Central memory CD8-positive, alpha-beta T cell (primary cell): Measurements from ENCODE around the gene ZNF341.
A peak's percentile ranks its signal among the peaks of the same experiment; 100 is the strongest.
"Not testable (repeated sequence)": the region's sequence is repeated elsewhere in the genome, so short reads cannot be mapped to it uniquely, and the experiment has no call there.

Experiments
- ATAC-seq: fragments of 150-1000 bp; cut with Tn5 transposase; replicated peaks from 2 replicates; pipeline ENCODE4 v1.10.0; 2022; ENCODE audit warnings: mild to moderate bottlenecking, moderate FRiP score, moderate number of reproducible peaks; ENCODE audit not compliant: poor library complexity, severe bottlenecking; ENCODE audit errors: extremely low read depth
- DNase-seq, 2 donors: peaks; one replicate each; pipeline ENCODE4 v3.0.0; 2021; ENCODE audit warnings: low spot score in 2 of 2
- H3K27ac Mint-ChIP-seq: one replicate; pipeline ENCODE4 v1.8.0; 2022; ENCODE audit warnings: low read depth, mild to moderate bottlenecking, moderate library complexity, mixed read lengths
- H3K27me3 Mint-ChIP-seq: one replicate; pipeline ENCODE4 v1.8.0; 2022; ENCODE audit warnings: mixed read lengths
- H3K36me3 Mint-ChIP-seq: one replicate; pipeline ENCODE4 v1.8.0; 2022; ENCODE audit warnings: mild to moderate bottlenecking, moderate library complexity, mixed read lengths; ENCODE audit not compliant: insufficient read depth
- H3K4me1 Mint-ChIP-seq: one replicate; pipeline ENCODE4 v1.8.0; 2022; ENCODE audit warnings: mixed read lengths
- H3K4me3 Mint-ChIP-seq: one replicate; pipeline ENCODE4 v1.8.0; 2022; ENCODE audit warnings: mild to moderate bottlenecking, moderate library complexity, mixed read lengths
- H3K9me3 Mint-ChIP-seq: one replicate; pipeline ENCODE4 v1.8.0; 2022; ENCODE audit warnings: mixed read lengths

The ZNF341 gene

DNA sequence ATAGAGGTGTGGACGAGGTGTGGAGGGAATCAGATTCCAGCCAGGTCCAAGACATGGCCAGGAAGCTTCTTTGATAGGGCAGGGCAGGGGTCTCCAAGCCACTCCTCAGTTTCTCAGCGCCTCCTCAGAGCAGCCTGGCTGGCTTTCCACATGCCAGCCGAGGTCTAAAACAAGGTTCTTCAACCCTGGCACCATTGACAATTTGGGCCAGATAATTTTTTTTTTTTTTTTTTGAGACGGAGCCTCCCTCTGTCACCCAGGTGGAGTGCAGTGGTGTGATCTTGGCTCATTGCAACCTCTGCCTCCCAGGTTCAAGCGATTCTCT, 58.0 kb downstream of the ZNF341 start:
- no peak overlapping the region for H3K4me3 Mint-ChIP-seq
- peaks cover 26% of the 10 kb centered on the region for H3K4me1 Mint-ChIP-seq
- DNase-seq = no peak
- ATAC-seq = no peak
- peaks cover 2% of the 10 kb centered on the region for H3K36me3 Mint-ChIP-seq
- H3K27ac Mint-ChIP-seq = no peak overlapping the region
- no peaks in the 10 kb centered on the region for H3K27me3 Mint-ChIP-seq
- no peaks in the 10 kb centered on the region for H3K9me3 Mint-ChIP-seq

DNA sequence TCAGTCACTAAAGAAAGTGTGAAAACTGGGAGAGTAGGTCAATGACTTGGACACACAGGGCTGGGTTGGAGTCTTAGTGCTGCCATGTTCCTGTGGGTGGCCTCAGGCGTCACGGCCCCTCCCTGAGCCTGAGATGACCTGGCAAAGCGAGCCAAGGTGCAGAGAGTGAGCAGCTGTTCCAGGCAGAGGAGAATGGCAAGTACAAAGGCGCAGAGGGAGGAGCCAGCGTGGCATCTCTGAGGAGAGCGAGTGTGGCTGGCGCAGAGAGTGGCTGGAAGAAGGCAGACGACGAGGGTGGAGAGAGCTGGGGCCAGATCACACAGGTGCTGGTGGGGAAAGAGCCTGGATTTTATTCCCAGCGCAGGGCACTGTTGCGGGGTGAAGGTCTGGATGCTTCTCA, 58.8 kb downstream of the ZNF341 start:
- no peaks in the 10 kb centered on the region for H3K27me3 Mint-ChIP-seq
- no peaks in the 10 kb centered on the region for H3K9me3 Mint-ChIP-seq
- ATAC-seq (no peak), DNase-seq (no peak)
- H3K36me3 Mint-ChIP-seq = peaks cover 2% of the 10 kb centered on the region
- H3K27ac Mint-ChIP-seq = peak overlapping the region; percentile 54
- peaks cover 22% of the 10 kb centered on the region for H3K4me1 Mint-ChIP-seq
- H3K4me3 Mint-ChIP-seq = no peak overlapping the region

GRCh38 chr20:33791021-33791420, 59.2 kb downstream of the ZNF341 start:
- H3K27ac Mint-ChIP-seq = no peak overlapping the region
- ATAC-seq = no peak
- H3K27me3 Mint-ChIP-seq = no peaks in the 10 kb centered on the region
- peaks cover 2% of the 10 kb centered on the region for H3K36me3 Mint-ChIP-seq
- no peak for DNase-seq
- no peaks in the 10 kb centered on the region for H3K9me3 Mint-ChIP-seq
- no peak overlapping the region for H3K4me3 Mint-ChIP-seq
- H3K4me1 Mint-ChIP-seq = peaks cover 18% of the 10 kb centered on the region

GRCh38 chr20:33791540-33791939, 59.7 kb downstream of the ZNF341 start:
- H3K9me3 Mint-ChIP-seq = no peaks in the 10 kb centered on the region
- no peak for DNase-seq
- H3K27me3 Mint-ChIP-seq = no peaks in the 10 kb centered on the region
- H3K27ac Mint-ChIP-seq = no peak overlapping the region
- ATAC-seq = no peak
- peaks cover 2% of the 10 kb centered on the region for H3K36me3 Mint-ChIP-seq
- no peak overlapping the region for H3K4me3 Mint-ChIP-seq
- peaks cover 13% of the 10 kb centered on the region for H3K4me1 Mint-ChIP-seq

DNA sequence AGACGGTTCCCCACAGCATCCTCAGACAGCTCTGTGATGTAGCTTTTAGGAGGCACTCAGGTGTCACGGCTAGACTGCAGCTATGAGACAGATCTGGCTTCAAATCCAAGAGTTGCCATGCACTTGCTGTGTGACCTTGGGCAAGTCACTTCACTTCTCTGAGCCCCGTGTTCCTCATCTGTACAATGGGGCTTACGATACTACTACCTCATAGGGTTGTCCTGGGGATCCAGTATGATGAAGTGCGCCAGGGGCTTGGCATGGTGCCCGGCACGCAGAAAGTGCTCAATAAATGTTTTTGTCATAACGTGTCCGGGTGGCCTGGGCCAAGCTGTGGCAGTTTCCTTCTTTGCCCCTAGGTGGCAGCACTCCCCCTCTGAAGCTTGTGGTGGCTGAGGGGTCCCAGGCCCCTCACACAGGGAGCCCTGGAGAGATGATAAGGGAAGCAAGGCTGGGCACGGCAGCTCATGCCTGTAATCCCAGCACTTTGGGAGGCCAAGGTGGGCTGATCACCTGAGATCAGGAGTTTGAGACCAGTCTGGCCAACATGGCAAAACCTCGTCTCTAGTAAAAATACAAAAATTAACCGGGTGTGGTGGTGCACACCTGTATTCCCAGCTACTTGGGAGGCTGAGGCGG, 60.3 kb downstream of the ZNF341 start:
- H3K4me3 Mint-ChIP-seq = no peak overlapping the region
- no peaks in the 10 kb centered on the region for H3K27me3 Mint-ChIP-seq
- DNase-seq = peak; percentile 19 to 40
- no peaks in the 10 kb centered on the region for H3K9me3 Mint-ChIP-seq
- ATAC-seq = no peak
- H3K4me1 Mint-ChIP-seq = peaks cover 10% of the 10 kb centered on the region
- peaks cover 2% of the 10 kb centered on the region for H3K36me3 Mint-ChIP-seq
- H3K27ac Mint-ChIP-seq = no peak overlapping the region

- ATAC-seq, H3K4me1 Mint-ChIP-seq, DNase-seq, H3K27me3 Mint-ChIP-seq, H3K4me3 Mint-ChIP-seq, H3K36me3 Mint-ChIP-seq, H3K27ac Mint-ChIP-seq, H3K9me3 Mint-ChIP-seq: not testable (repeated sequence)
Measured at GRCh38 chr20:33792598-33792989, 60.8 kb downstream of the ZNF341 start.

GRCh38 chr20:33793011-33793931, 61.5 kb downstream of the ZNF341 start:
- H3K4me1 Mint-ChIP-seq = no peaks in the 10 kb centered on the region
- H3K36me3 Mint-ChIP-seq = peaks cover 2% of the 10 kb centered on the region
- no peak overlapping the region for H3K4me3 Mint-ChIP-seq
- H3K27ac Mint-ChIP-seq = no peak overlapping the region
- H3K27me3 Mint-ChIP-seq = no peaks in the 10 kb centered on the region
- H3K9me3 Mint-ChIP-seq = no peaks in the 10 kb centered on the region
- ATAC-seq = no peak
- no peak for DNase-seq

- no peak overlapping the region for H3K27ac Mint-ChIP-seq
- H3K36me3 Mint-ChIP-seq = peaks cover 4% of the 10 kb centered on the region
- no peaks in the 10 kb centered on the region for H3K4me1 Mint-ChIP-seq
- no peak for DNase-seq
- H3K27me3 Mint-ChIP-seq = no peaks in the 10 kb centered on the region
- no peak for ATAC-seq
- no peak overlapping the region for H3K4me3 Mint-ChIP-seq
- no peaks in the 10 kb centered on the region for H3K9me3 Mint-ChIP-seq
Measured at GRCh38 chr20:33796263-33796906, 64.6 kb downstream of the ZNF341 start.

GRCh38 chr20:33796907-33797544, 65.2 kb downstream of the ZNF341 start:
- Mint-ChIP-seq H3K27ac (no peak overlapping the region), H3K4me3 (no peak overlapping the region)

DNA sequence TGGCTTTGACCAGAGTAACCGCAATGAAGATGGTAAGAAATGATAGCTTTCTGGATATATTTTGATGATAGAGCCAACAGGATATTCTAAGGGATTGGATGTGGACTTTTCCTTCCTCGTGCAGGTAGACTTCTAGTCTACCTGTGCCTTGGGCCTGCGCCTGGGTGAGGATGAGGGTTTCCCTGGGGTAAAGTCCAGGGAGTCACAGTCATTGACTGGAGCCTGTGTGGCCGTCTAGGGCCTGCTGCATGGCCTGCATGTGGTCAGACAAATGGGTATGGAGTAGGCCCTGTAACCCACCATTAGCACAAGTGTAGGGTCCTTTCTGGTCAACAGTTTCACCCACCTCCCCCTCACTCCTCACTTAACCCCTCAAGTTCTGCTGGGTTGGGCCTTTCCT, 66.6 kb downstream of the ZNF341 start:
- ATAC-seq = no peak
- Mint-ChIP-seq H3K4me1 (no peaks in the 10 kb centered on the region), H3K9me3 (no peaks in the 10 kb centered on the region), H3K36me3 (peaks cover 2% of the 10 kb centered on the region), H3K27ac (no peak overlapping the region), H3K4me3 (no peak overlapping the region), H3K27me3 (no peaks in the 10 kb centered on the region)
- DNase-seq = no peak

More at GRCh38 chr20:33796907-33797544, 65.2 kb downstream of the ZNF341 start:
- Mint-ChIP-seq H3K9me3 (no peaks in the 10 kb centered on the region), H3K36me3 (peaks cover 4% of the 10 kb centered on the region), H3K27me3 (no peaks in the 10 kb centered on the region), H3K4me1 (no peaks in the 10 kb centered on the region)
- no peak for ATAC-seq
- DNase-seq = no peak

DNA sequence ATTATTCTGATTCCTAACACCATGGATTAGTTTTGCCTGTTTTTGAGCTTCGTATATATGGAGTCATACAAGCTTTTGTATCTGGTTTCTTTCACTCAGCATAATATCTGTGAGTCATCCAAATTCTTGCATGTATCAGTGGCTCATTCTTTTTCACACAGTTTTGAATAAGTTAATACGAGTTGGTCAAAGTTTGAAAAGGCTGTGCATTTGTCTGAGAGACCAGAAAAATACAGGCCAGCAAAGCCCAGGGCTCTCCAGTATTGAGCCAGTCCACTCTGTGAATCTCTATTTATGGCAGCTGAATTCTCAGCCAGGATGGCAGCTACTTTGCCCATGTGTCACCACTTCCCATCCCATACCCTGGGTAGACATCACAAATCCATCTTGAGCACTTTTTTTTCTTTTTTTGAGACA, 72.1 kb downstream of the ZNF341 start:
- Mint-ChIP-seq H3K36me3 (peaks cover 2% of the 10 kb centered on the region), H3K27me3 (no peaks in the 10 kb centered on the region), H3K4me1 (no peaks in the 10 kb centered on the region), H3K4me3 (no peak overlapping the region), H3K9me3 (no peaks in the 10 kb centered on the region), H3K27ac (no peak overlapping the region)
- ATAC-seq (no peak), DNase-seq (no peak)

DNA sequence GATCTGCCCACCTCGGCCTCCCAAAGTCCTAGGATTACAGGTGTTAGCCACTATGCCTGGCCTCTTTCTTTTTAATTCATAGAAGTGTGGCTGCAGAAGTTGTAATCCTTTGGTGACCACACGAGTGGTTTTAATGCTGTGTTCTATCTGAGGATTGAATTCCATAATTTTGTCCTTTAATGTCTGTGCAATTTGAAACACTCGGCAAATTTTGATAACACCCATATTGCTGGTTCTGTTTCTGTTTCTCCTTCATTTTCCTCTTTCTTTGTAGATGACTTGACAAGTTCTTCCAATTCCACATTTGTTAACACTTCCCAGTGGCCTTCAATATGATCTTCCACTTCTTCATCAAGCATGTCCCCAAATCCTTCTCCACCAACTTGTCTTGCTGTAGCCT, 76.6 kb downstream of the ZNF341 start:
- H3K9me3 Mint-ChIP-seq = no peaks in the 10 kb centered on the region
- DNase-seq (no peak), ATAC-seq (no peak)
- H3K27me3 Mint-ChIP-seq = no peaks in the 10 kb centered on the region
- H3K4me1 Mint-ChIP-seq = peaks cover 17% of the 10 kb centered on the region
- no peak overlapping the region for H3K27ac Mint-ChIP-seq
- no peak overlapping the region for H3K4me3 Mint-ChIP-seq
- H3K36me3 Mint-ChIP-seq = peaks cover 8% of the 10 kb centered on the region
